Keratinocyte (primary cell): ENCODE data around the gene MBNL2.

Experiments
- CTCF ChIP-seq, 3 experiments: IDR thresholded peaks in 1 of 3; conservative IDR thresholded peaks in 1 of 3; optimal IDR thresholded peaks in 1 of 3; 2 replicates in 2 of 3; 3 replicates in 1 of 3; pipeline versions ENCODE3 to v1.5.1; 2011; ENCODE audit warnings: low read length in 3 of 3, mild to moderate bottlenecking in 3 of 3, moderate library complexity in 2 of 3, control low read depth in 1 of 3, inconsistent platforms in 1 of 3; ENCODE audit not compliant: insufficient read depth in 2 of 3; ENCODE audit errors: extremely low read depth in 1 of 3
- EZH2 ChIP-seq: IDR thresholded peaks from one replicate; pipeline ENCODE4 v1.6.1; 2012; ENCODE audit warnings: inconsistent platforms, mild to moderate bottlenecking, low read length, moderate library complexity

GRCh38 chr13:97317933-97318332, 95.8 kb downstream of the MBNL2 start:
- TF ChIP-seq CTCF (optimal IDR thresholded peaks at IDR 0.05 in 1 of 3, IDR thresholded peaks at IDR 0.05 in 1 of 3, conservative IDR thresholded peaks at IDR 0.05 in 1 of 3; ENCODE audit: extremely low read depth in 1 of 3, insufficient read depth in 2 of 3, low read length in 3 of 3): no peak
- no peak for TF ChIP-seq EZH2
